Ovary (tissue), 9 donors: ENCODE measurements around the gene MACROH2A2. TPM values are rescaled to one million over a fixed set of nuclear protein-coding genes. Genes with fewer than 3 reads are reported as not detected.

Experiments used
- DNase-seq, 5 donors: peaks; one replicate each; pipeline ENCODE4 v3.0.0-alpha.2; 2019 to 2020
- H3K27ac ChIP-seq, 2 donors: fragments of 200-600 bp; one replicate each; pipeline versions ENCODE4 v1.5.1 to v1.8.0; 2019 to 2022
- H3K27me3 ChIP-seq: fragments of 200-600 bp; one replicate; pipeline ENCODE4 v1.8.0; 2022
- H3K36me3 ChIP-seq: fragments of 200-600 bp; sonication (generic); one replicate; pipeline ENCODE4 v1.5.1; 2019
- H3K4me1 ChIP-seq: one replicate; pipeline ENCODE4 v1.8.1; 2013; ENCODE audit warnings: mild to moderate bottlenecking, moderate library complexity; ENCODE audit not compliant: insufficient read depth
- H3K4me3 ChIP-seq: fragments of 200-600 bp; sonication (generic); one replicate; pipeline ENCODE4 v1.5.1; 2017
- H3K9me3 ChIP-seq, 2 donors: fragments of 200-600 bp in 1 of 2; sonication (generic) in 1 of 2; one replicate each; pipeline versions ENCODE4 v1.5.1 to v1.8.1; 2013 to 2019; ENCODE audit warnings: mild to moderate bottlenecking in 1 of 2, moderate library complexity in 1 of 2
- EP300 ChIP-seq: sonication (generic); formaldehyde crosslinking; IDR thresholded peaks from one replicate; pipeline ENCODE4 v1.6.1; 2017; ENCODE audit warnings: antibody characterized with exemption
- POLR2A ChIP-seq: fragments of 450-650 bp; IDR thresholded peaks from one replicate; pipeline ENCODE4 v1.6.1; 2017; ENCODE audit warnings: antibody characterized with exemption, mild to moderate bottlenecking, moderate library complexity
- WGBS, 3 donors: extraction: QIAGEN DNeasy Blood & Tissue Kit in 1 of 3; methylation state at CpG; one replicate each; pipeline versions ENCODE4 v1.1.5 to v1.1.7; 2013 to 2017; 5-methylcytosine and 5-hydroxymethylcytosine counted together
- intact Hi-C, 4 donors: fragments of 100-400 bp; cut with DNase I; formaldehyde crosslinking; loops; one replicate each; pipeline versions ENCODE4 v1.11.0 to v1.15.1; 2022 to 2023
- polyA plus RNA-seq, 2 donors: library from polyadenylated mRNA; stranded (reverse); fragments of 200-250 nt in 1 of 2; fragments of 350-450 nt in 1 of 2; fragmentation: Illumina TruSeq in 1 of 2; extraction: RNeasy Lipid Tissue Mini Kit (QIAGEN cat#74804) in 1 of 2; gene quantifications; one replicate each; pipeline ENCODE4 v1.2.3, GENCODE V29; 2013 to 2014
- total RNA-seq, 7 donors: library from RNA; depleted of rRNA in 2 of 7; stranded (reverse); fragments of >200 nt in 2 of 7; fragmentation: NEBNext Ultra II Directional in 3 of 7; extraction: Animal tissue kit (Norgen Biotek cat#: 25700) in 3 of 7; gene quantifications; one replicate each; pipeline versions ENCODE4 v1.1.0 to v1.2.4, GENCODE V29; 2016 to 2023
- TF ChIP-seq, protein P1 (sequence below), 3 donors: fragments of 450-650 bp in 2 of 3; fragments of 200-600 bp in 1 of 3; IDR thresholded peaks; one replicate each; pipeline versions ENCODE4 v1.5.1 to v1.8.0; 2016 to 2022; ENCODE audit warnings: antibody characterized with exemption in 3 of 3, mild to moderate bottlenecking in 1 of 3
- donor health status: DM: no; HTN: no; CAD: no; lungs with moderate emphysema.
- donor health status: DM: no; HTN: no; CAD: no.
- donor health status: Bipolar disorder and iron deficiency.
- donor health status: DM: yes; HTN: yes; CAD: no.
- donor health status: DM: no; HTN: no; CAD: no.
- donor health status: DM: yes; HTN: yes; CAD: no.

MACROH2A2 gene
- total and polyA plus RNA-seq, 9 donors, result 6.3 to 24.6 (median 19.3) TPM

DNA sequence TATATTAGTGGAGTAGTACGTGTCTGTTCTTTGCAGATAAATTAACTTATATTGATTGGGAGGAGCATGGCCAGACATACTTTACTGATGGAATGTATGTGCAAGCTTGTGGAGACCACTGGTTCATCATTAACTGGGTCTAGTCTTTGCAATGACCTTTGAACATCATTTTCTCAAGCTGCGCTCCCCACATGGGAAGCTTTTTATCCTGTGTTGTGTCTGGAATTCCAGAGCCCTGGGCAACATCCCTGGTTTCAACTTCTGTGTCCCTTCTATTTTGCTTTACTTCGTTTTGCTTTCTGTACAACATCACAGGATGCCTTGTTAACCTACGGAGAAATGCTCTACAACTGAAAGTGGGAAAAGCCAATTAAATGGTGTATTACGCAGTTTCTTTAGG is 38.3 kb downstream of the MACROH2A2 start:
- Histone ChIP-seq H3K27ac (no peak overlapping the region), H3K4me1 (no peaks in the 10 kb centered on the region), H3K9me3 (no peaks in the 10 kb centered on the region), H3K4me3 (no peak overlapping the region), H3K36me3 (no peaks in the 10 kb centered on the region), H3K27me3 (no peaks in the 10 kb centered on the region)
- intact Hi-C loops, result no loop called here
- TF ChIP-seq EP300, result no peak
- no peak for TF ChIP-seq POLR2A
- TF ChIP-seq, protein P1, sequence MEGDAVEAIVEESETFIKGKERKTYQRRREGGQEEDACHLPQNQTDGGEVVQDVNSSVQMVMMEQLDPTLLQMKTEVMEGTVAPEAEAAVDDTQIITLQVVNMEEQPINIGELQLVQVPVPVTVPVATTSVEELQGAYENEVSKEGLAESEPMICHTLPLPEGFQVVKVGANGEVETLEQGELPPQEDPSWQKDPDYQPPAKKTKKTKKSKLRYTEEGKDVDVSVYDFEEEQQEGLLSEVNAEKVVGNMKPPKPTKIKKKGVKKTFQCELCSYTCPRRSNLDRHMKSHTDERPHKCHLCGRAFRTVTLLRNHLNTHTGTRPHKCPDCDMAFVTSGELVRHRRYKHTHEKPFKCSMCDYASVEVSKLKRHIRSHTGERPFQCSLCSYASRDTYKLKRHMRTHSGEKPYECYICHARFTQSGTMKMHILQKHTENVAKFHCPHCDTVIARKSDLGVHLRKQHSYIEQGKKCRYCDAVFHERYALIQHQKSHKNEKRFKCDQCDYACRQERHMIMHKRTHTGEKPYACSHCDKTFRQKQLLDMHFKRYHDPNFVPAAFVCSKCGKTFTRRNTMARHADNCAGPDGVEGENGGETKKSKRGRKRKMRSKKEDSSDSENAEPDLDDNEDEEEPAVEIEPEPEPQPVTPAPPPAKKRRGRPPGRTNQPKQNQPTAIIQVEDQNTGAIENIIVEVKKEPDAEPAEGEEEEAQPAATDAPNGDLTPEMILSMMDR (IDR thresholded peaks at IDR 0.05), result no peak
- 75 to 90% (median 81%) methylated on average over 5 of the region's 5 CpGs for WGBS, 3 donors
- DNase-seq, result no peak

DNA sequence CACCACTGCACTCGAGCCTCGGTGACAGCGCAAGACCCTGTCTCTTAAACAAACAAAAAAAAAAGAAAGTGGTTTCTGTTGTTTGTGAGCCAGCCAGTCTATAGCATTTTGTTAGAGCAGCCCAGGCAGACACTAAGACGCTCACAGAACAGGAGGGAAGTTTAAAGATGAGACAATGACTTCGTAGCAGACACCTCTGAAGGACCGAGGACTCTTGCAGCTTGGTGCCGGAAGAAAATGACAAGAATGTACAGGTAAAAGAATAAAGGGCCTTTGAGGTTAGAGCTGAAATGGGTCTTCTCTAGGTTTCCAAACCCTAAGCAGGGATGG is 39.7 kb downstream of the MACROH2A2 start:
- no peaks in the 10 kb centered on the region for H3K36me3 ChIP-seq
- no peak overlapping the region for H3K4me3 ChIP-seq
- no peaks in the 10 kb centered on the region for H3K4me1 ChIP-seq
- WGBS, 3 donors, result 94 to 96% (median 95%) methylated on average over 7 of the region's 7 CpGs
- intact Hi-C loops, result no loop called here
- no peak for DNase-seq
- TF ChIP-seq EP300 (no peak), POLR2A (no peak)
- TF ChIP-seq, protein P1 (IDR thresholded peaks at IDR 0.05), result no peak
- no peak overlapping the region for H3K27ac ChIP-seq
- no peaks in the 10 kb centered on the region for H3K9me3 ChIP-seq
- H3K27me3 ChIP-seq, result no peaks in the 10 kb centered on the region

DNA sequence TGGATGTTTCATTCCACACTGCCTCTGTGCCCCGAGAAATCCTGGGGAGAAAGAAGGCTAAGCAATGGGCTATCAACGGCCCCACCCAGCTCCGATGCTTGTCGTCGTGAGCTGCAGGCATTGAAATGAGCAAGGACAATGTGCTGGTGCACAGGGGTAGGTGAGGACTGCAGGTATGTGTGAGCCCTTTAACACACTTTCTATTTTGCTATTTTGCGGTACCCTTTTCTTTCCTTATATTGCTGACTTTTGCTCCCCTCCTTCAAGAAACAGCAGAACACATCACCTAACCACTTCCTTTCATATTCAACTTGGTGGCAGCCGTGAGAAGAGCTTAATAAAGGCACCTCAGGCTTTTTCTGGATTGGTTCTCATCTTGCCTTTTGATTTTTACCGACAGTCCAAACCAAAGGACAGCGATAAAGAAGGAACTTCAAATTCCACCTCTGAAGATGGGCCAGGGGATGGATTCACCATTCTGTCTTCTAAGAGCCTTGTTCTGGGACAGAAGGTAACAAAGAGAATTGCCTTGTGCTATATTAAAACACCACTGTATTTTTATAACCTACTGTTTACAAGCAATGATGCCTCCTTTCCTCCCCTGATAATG is 40.8 kb downstream of the MACROH2A2 start:
- H3K36me3 ChIP-seq, result no peaks in the 10 kb centered on the region
- H3K4me1 ChIP-seq, result no peaks in the 10 kb centered on the region
- no peak overlapping the region for H3K4me3 ChIP-seq
- intact Hi-C loops, result no loop called here
- DNase-seq, result no peak
- TF ChIP-seq POLR2A (no peak), EP300 (no peak)
- TF ChIP-seq, protein P1 (IDR thresholded peaks at IDR 0.05), result no peak
- H3K27me3 ChIP-seq, result no peaks in the 10 kb centered on the region
- H3K27ac ChIP-seq, result no peak overlapping the region
- 92 to 96% (median 93%) methylated on average over 9 of the region's 9 CpGs for whole genome bisulfite sequencing, 3 donors
- no peaks in the 10 kb centered on the region for H3K9me3 ChIP-seq

DNA sequence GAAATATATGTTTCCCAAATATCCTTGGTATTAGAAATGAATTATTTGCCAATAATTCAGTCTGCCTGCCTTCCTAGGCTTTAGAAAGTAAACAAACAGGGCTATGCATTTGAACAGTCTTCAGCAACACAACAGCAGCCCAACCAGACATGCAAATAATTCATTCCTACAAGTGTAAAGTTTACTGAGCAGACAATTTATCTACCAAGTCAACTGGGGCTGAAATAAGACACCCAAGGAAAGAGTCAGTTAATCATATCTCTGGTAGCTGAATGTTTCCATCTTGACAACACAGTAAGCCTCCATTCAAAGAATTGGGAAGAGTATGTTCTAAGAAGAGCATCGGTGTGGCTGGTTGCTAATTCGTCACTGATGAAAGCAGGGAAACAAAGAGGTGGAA is 41.6 kb downstream of the MACROH2A2 start:
- 69 to 74% (median 72%) methylated on average over 2 of the region's 2 CpGs for WGBS, 3 donors
- intact Hi-C loops, result no loop called here
- TF ChIP-seq EP300, result no peak
- TF ChIP-seq POLR2A, result no peak
- TF ChIP-seq, protein P1 (IDR thresholded peaks at IDR 0.05), result no peak
- Histone ChIP-seq H3K4me3 (no peak overlapping the region), H3K27me3 (no peaks in the 10 kb centered on the region), H3K36me3 (no peaks in the 10 kb centered on the region), H3K9me3 (no peaks in the 10 kb centered on the region), H3K4me1 (no peaks in the 10 kb centered on the region), H3K27ac (no peak overlapping the region)
- no peak for DNase-seq
